GM12891 (cell line): ENCODE results near the gene LIMK1.

Experiments used
- PAX5 ChIP-seq: IDR thresholded peaks from 2 replicates; pipeline ENCODE4 v1.6.1; 2011; ENCODE audit warnings: low read length, moderate library complexity, mild to moderate bottlenecking; ENCODE audit not compliant: insufficient read depth, severe bottlenecking
- POLR2A ChIP-seq: IDR thresholded peaks from 2 replicates; pipeline ENCODE4 v1.6.1; 2011; ENCODE audit warnings: low read depth, low read length, control low read depth
- POLR2AphosphoS5 ChIP-seq: IDR thresholded peaks from 2 replicates; pipeline ENCODE4 v1.6.1; 2011; ENCODE audit warnings: low read depth, low read length, control low read depth
- POU2F2 ChIP-seq: IDR thresholded peaks from 2 replicates; pipeline ENCODE4 v1.6.1; 2011; ENCODE audit warnings: low read depth, mild to moderate bottlenecking, control low read depth, low read length, moderate library complexity
- SPI1 ChIP-seq: IDR thresholded peaks from 2 replicates; pipeline ENCODE4 v1.6.1; 2011; ENCODE audit warnings: low read depth, low read length, control low read depth
- TAF1 ChIP-seq: IDR thresholded peaks from 2 replicates; pipeline ENCODE4 v1.6.1; 2011; ENCODE audit warnings: low read depth, low read length, control low read depth

- TF ChIP-seq POLR2AphosphoS5, result no peak
- TF ChIP-seq SPI1, result no peak
- no peak for TF ChIP-seq TAF1
- TF ChIP-seq POLR2A, result no peak
- TF ChIP-seq PAX5, result no peak
- TF ChIP-seq POU2F2, result no peak
Observed at GRCh38 chr7:74047804-74048380, 35.7 kb upstream of the LIMK1 start.
